GM18873 (cell line): ENCODE results near the gene SETD9.

Experiments
- ATAC-seq: cut with Tn5 transposase; IDR thresholded peaks from one replicate; pipeline ENCODE4 v1.9.1; 2021; ENCODE audit warnings: mild to moderate bottlenecking, moderate library complexity, moderate number of reproducible peaks; ENCODE audit not compliant: unreplicated experiment, low FRiP score

The SETD9 gene

DNA sequence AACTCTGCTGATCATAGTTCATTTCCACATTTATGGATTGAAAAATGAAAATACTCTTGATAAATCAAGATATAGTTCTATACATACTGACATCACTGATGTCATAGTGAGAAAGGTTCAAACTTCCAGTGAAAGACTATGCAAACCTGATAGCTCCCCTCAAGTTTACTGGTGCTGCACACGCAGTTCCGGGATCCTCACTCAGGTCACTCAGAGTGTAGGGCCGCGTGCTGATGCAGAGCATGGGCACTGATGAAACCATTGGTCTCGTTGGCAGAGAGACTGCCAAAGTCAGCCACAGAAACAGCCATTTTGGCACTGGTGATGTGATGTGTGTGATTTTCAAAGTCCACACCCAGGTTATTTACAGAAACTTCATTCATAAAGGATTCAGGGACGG, 13.5 kb downstream of the SETD9 start:
- ATAC-seq, result no peak

DNA sequence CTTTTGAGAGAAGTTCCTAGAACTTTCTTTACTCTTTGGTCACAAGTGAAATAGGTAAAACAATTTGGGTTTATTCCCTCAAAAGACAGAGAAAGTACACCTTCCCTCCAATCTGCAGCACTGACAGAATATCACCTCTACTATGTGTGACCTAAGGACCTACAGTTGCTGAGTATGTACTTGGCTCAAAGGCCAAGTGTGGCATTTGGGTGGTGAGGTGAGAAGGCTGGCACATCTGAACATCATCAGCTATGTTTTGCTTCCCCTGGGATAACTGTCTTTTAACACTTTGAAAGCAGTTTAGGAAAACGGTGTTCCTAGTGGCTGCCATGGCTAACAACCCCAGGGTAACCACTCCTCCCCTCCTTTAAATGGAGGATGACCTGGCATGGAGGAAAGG, 24.9 kb downstream of the SETD9 start:
- ATAC-seq, result no peak

DNA sequence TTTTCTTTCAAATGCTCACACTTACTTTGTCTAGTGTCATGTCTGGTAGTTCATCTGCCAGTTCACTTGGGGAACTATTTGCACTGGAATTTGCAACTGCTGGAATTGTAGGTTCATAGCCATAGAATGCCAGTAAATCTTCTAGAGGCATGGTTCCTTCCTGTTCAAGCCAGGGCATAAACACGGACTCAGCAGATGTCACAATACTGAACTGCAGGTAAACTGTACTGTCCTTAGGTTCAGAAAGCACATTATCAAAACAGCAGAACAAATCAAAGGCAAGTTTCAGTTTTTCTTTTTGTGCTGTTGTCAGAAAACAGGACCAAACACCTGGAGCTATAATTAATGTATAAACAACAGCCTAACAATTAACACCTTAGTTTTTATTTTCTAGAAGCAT, 29.5 kb downstream of the SETD9 start:
- ATAC-seq, result no peak

DNA sequence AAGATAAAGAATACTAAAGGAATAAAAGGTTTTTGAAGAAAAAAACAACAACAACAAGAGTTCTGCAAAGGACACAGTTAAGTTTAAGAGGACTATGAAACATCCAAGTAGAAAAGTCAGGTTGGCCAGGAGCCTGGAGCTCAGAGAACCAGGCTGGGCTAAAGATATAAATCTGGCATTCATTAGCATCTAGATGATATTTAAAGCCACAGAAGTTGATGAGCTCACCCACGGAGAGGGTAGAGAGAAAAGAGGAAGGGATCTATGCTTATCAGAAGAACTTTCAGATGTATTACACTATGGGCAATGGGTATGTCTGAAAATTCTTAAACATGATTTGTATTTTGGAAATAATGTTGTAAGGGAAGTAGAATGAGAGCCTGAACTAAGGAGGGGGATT, 32.6 kb downstream of the SETD9 start:
- ATAC-seq, result no peak

DNA sequence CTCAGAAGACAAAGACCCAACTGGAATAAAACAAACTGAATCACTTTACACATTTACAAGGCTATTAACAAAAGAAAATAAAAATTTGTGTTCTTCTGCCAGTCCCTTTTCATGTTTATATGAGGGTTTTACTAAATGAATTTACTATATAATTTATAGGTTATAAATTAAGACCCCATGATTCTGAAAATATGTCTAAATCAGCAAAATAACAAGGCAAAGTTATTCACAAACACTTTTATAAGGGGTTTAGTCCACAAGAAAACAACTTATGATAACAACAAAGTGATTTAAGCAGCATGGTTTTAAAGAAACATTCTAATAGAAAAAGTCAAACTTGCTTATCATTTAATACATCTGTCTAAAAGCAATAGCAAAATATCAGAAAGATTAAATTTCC, 37.7 kb downstream of the SETD9 start:
- ATAC-seq, result no peak

DNA sequence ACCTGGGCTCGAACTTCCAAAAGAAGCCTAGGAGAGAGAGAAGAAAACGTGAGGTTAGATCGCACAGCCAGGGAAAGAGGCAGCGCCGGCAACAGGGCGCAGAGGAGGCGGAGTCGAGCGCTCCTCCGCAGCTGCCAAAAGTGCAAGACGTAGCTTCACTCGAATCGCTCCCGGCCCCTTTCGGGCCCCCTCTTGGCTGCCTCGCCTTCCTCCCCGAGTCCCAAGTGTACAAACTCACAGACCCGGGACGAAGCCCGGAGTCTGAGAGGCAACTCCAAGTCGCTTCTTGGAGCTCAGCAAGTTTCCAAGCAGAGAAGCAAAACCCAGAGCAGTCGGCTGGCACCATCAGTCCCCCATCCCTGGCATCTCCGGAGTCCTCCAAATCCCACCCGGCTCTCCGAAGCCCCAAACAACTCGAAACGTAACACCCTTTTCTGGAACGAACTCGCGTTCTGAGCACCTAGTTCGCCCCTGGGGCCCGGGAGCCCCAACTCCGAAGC, 41.3 kb downstream of the SETD9 start:
- ATAC-seq, result no peak

DNA sequence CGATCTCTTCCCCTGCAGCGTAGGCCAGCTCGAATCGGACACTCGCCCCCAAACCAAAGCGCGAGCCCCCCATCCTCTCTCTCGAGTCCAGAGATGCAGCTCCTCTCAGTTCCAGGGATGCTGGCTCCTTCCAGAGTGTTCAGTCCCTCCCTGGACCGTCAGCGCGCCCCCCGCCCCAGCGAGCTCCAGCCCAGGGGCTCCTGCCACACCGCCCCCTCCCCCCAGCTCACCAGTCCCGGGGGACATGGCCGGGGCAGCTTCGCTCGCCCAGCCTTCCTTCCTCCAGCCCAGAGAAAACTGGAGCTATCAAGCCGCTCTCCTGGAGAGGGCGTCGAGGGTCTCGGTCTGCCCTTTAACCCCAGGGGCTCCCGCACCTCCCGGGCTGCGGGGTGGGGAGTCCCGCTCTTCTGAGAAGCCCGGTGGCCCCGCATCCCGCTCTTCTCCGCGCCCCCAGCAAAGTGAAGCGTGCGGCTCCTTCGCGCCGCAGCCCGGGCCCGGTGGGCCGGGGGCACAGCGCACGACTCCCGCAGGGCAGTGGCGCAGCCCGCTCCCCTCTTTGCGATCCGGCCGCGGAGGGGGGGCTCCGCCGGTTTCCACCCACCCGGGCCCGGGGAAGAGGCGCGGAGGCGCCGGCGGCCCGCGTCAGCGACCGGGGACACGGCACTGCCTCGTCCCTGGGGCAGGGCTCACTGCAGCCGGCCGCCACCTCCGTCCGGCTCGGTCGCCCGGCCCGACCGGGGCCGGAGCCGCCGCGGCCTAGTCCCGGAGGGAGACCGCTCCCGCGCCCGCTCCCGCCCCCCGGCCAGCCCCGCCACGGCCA, 41.9 kb downstream of the SETD9 start:
- peak; percentile 30 for ATAC-seq

DNA sequence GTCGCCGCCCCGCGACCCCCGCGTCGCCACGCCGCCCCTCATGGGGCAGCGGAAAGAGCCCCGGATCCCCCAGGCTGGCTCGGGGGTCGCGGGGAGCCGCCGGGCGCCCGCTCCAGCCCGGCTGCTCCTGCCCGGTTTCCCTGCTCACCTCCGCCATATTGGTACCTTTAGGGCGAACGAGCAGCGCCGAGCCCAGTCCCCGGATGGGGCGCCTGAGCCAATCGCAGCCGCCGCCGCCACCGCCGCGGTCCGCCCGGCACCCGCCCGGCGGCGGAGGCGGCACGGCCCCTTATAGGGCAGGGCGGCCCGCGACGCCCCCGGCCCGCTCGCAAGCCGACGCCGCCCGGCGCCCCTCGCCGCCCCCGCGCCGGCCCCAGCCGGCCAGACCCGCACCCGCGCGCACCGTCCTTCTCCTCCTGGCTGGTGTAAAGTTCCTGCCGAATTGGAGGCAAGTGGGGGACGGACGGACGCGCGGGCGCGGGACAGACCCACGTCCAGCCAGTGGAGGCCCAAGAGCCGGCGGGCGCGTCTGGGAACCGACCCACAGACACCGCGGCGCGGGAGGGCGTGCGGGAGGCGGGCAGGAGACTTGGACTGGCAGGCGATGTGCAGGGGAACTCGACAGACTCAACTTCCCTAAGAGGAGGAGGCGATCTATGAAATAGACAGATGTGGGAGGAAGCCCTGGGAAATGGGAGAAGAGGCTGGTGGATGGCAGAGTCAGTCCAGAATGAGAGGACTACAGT, 42.7 kb downstream of the SETD9 start, which contains the start of gene MIER3:
Gene MIER3 (minus strand): TSS at position 178 of the 746 bp plus-strand sequence. CDS start 21 bp downstream, at position 157.
- peak; percentile 79 for ATAC-seq

DNA sequence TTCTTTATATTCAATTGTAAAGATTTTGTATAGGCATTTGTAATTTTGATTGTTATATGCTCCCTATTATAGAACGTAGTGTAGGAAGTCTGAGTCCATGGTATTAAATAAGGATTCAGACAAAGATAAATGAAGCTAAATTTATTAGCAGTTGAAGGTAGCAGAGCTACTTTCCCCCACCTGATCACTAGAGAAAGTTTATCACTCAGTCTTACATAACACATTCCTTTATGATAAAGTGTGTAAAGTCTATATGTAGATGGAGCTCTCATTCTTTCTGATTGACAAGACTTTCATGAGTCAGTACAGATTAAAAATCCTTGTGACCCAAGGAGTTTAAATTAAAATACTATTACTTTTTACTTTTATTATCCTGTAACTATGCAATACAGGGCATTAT, 44.9 kb downstream of the SETD9 start:
- ATAC-seq, result no peak

DNA sequence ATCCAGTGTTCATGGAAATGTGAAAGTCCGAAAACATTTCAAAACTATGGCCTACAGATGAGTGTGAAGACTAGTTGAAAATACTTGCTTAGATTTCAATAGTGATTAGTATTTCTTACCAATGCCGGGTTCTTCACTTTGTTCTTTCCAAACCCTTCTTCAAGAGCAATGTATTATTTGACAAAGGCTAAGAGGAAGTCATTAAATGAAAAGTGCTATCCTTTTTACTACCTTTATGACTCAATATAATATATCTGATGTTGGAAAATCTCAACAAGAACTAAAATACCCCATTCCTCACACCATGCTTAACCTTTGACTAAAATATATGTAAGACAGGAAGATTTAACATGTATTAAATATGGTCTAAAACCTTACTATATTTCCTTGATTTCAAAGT, 49.2 kb downstream of the SETD9 start:
- no peak for ATAC-seq

DNA sequence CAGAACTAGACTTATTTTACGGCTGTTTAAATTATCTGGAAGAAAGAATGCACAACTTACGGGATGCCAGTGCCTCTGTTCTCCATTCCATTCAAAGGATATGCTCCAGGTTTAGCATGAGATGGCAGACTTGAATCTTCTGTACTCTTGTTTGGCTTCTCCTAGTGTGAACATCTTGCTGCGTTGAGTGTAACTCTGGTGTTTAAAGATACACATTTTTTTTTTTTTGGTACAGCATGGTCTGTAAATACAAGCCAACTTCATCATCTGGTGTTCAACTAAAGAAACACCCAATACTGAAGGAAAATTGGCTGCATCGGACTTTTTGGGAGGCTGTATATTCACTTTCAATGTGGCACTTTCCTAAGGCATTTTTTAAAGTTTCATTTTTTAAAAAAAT, 49.9 kb downstream of the SETD9 start:
- no peak for ATAC-seq

DNA sequence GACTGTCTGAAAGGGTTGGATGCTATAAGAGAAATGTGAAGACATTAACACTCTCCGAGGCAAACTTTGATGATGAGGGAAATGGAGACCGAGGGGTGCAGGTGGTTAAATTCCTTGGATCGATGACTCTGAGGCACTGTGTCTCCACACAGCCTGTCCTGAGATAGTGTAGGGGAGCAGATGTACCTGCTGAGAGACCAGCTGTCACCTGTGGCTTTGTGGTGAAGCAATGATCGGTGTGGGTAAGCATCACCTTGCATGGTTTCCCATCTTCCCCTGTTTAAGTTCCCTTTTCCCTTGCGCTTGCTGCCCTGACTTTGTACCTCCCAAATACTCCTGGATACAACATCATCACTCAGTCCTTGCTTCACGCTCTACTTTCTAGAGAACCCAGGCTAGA, 52.4 kb downstream of the SETD9 start:
- no peak for ATAC-seq

DNA sequence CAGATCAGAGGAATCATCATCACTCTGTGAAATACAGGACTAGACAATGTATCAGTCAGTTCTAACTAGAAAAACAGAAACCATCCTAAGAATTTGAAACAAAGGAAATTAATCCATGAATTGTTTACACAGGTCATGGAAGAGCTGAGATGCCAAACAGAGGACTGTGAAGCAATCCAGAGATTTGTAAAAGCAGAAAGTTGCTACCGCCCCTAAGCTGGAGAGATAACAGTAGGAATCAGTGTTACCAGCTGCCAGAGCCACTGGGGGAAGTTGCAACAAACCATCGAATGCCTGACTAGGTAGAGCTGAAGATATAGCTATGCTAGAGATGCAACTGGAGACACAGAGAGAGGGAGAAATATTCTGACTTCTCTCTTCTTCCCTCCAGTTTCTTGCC, 52.9 kb downstream of the SETD9 start:
- ATAC-seq, result no peak

DNA sequence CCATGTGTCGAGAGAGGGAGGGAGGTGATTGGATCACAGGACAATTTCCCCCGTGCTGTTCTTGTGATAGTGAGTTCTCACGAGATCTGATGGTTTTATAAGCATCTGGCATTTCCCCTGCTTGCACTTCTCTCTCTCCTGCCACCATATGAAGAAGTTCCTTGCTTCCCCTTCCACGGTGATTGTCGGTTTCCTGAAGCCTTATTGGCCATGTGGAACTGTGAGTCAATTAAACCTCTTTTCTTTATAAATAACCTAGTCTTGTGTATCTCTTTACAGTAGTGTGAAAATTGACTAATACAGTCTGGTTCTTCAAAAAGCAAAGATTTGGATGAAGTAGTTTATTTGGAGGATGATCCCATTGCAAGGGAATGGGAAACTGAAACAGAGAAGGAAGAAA, 53.9 kb downstream of the SETD9 start:
- no peak for ATAC-seq

DNA sequence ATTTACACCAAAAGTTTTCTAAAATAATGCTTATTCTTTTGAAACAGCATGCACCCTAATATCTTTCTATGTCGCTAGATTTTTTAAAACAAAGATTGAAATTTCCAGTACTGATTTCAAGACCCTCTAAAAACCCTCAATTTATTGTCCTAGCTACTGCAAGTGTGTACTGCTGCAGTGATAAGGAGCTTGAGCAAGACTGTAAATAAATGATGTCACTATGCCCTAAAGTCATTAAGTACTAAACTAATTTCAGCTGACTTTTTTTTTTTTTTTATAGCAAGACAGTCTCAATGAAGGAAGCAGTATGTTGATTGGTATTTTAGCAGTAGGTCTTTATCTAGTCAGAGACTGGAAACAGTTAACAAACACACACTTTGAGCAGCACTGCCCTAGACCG, 54.8 kb downstream of the SETD9 start:
- ATAC-seq, result no peak
